Subcutaneous abdominal adipose tissue (tissue), 5 donors: ENCODE results near the gene SDK2.

ENCODE experiments used
- H3K27ac ChIP-seq: one replicate; pipeline ENCODE4 v1.7.0; 2013; ENCODE audit warnings: low read depth, mild to moderate bottlenecking, inconsistent platforms, low read length, moderate library complexity
- H3K27me3 ChIP-seq, 5 donors: one replicate each; pipeline ENCODE4 v1.7.0; 2013; ENCODE audit warnings: low read length in 5 of 5, inconsistent platforms in 1 of 5; ENCODE audit not compliant: control insufficient read depth in 5 of 5, insufficient read depth in 4 of 5
- H3K36me3 ChIP-seq, 5 donors: one replicate each; pipeline ENCODE4 v1.7.0; 2013; ENCODE audit warnings: low read length in 5 of 5; ENCODE audit not compliant: control insufficient read depth in 5 of 5, insufficient read depth in 5 of 5
- H3K4me1 ChIP-seq, 5 donors: one replicate each; pipeline ENCODE4 v1.7.0; 2013; ENCODE audit warnings: low read length in 5 of 5, mild to moderate bottlenecking in 3 of 5, moderate library complexity in 1 of 5; ENCODE audit not compliant: control insufficient read depth in 5 of 5, insufficient read depth in 5 of 5
- H3K4me3 ChIP-seq, 5 donors: one replicate each; pipeline ENCODE4 v1.7.0; 2013; ENCODE audit warnings: low read length in 5 of 5, low read depth in 1 of 5
- H3K9ac ChIP-seq, 5 donors: one replicate each; pipeline ENCODE4 v1.7.0; 2013; ENCODE audit warnings: low read length in 5 of 5, mild to moderate bottlenecking in 4 of 5, moderate library complexity in 3 of 5
- H3K9me3 ChIP-seq, 5 donors: one replicate each; pipeline ENCODE4 v1.7.0; 2013; ENCODE audit warnings: low read length in 5 of 5; ENCODE audit not compliant: control insufficient read depth in 5 of 5
- donor health status: healthy.
- donor health status: healthy.
- donor health status: healthy.
- donor health status: healthy.
- donor health status: healthy.

Gene SDK2

GRCh38 chr17:73432624-73433190 is 211.5 kb downstream of the SDK2 start:
- Histone ChIP-seq H3K4me3 (no peak overlapping the region), H3K9me3 (no peaks in the 10 kb centered on the region), H3K27ac (no peak overlapping the region), H3K27me3 (peaks cover 0 to 18% (median 10%) of the 10 kb centered on the region in 5 donors), H3K9ac (no peak overlapping the region), H3K36me3 (no peaks in the 10 kb centered on the region), H3K4me1 (peaks cover 0 to 8% (median 4%) of the 10 kb centered on the region in 5 donors)

- Histone ChIP-seq H3K36me3 (no peaks in the 10 kb centered on the region), H3K27me3 (peaks cover 0 to 17% (median 9%) of the 10 kb centered on the region in 5 donors)
Measured at GRCh38 chr17:73431401-73432205, 212.6 kb downstream of the SDK2 start.

GRCh38 chr17:73430848-73431247 is 213.4 kb downstream of the SDK2 start:
- Histone ChIP-seq H3K4me3 (no peak overlapping the region), H3K9ac (no peak overlapping the region), H3K4me1 (peaks cover 0 to 8% (median 4%) of the 10 kb centered on the region in 5 donors), H3K27ac (no peak overlapping the region), H3K36me3 (no peaks in the 10 kb centered on the region), H3K27me3 (peaks cover 0 to 17% (median 9%) of the 10 kb centered on the region in 5 donors), H3K9me3 (no peaks in the 10 kb centered on the region)

More at GRCh38 chr17:73431401-73432205, 212.6 kb downstream of the SDK2 start:
- Histone ChIP-seq H3K9ac (no peak overlapping the region), H3K4me3 (no peak overlapping the region), H3K4me1 (peaks cover 0 to 8% (median 4%) of the 10 kb centered on the region in 5 donors), H3K9me3 (no peaks in the 10 kb centered on the region), H3K27ac (no peak overlapping the region)

- Histone ChIP-seq H3K4me1 (peaks cover 0 to 8% (median 4%) of the 10 kb centered on the region in 5 donors), H3K36me3 (no peaks in the 10 kb centered on the region), H3K9ac (no peak overlapping the region)
Measured at GRCh38 chr17:73430165-73430680, 214.0 kb downstream of the SDK2 start.

GRCh38 chr17:73429440-73430164 is 214.6 kb downstream of the SDK2 start:
- H3K4me3 ChIP-seq, result no peak overlapping the region

More at GRCh38 chr17:73430165-73430680, 214.0 kb downstream of the SDK2 start:
- Histone ChIP-seq H3K9me3 (no peaks in the 10 kb centered on the region), H3K27ac (no peak overlapping the region), H3K4me3 (no peak overlapping the region), H3K27me3 (peaks cover 0 to 17% (median 9%) of the 10 kb centered on the region in 5 donors)

GRCh38 chr17:73427198-73427597 is 217.0 kb downstream of the SDK2 start:
- Histone ChIP-seq H3K27ac (no peak overlapping the region), H3K27me3 (peaks cover 0 to 15% (median 8%) of the 10 kb centered on the region in 5 donors), H3K9me3 (no peaks in the 10 kb centered on the region), H3K9ac (no peak overlapping the region), H3K4me1 (peaks cover 0 to 8% (median 4%) of the 10 kb centered on the region in 5 donors), H3K36me3 (no peaks in the 10 kb centered on the region), H3K4me3 (no peak overlapping the region)

More at GRCh38 chr17:73429440-73430164, 214.6 kb downstream of the SDK2 start:
- Histone ChIP-seq H3K36me3 (no peaks in the 10 kb centered on the region), H3K27me3 (peaks cover 0 to 17% (median 9%) of the 10 kb centered on the region in 5 donors), H3K9me3 (no peaks in the 10 kb centered on the region), H3K4me1 (peaks cover 0 to 8% (median 4%) of the 10 kb centered on the region in 5 donors), H3K27ac (no peak overlapping the region), H3K9ac (no peak overlapping the region)

- H3K36me3 ChIP-seq, result no peaks in the 10 kb centered on the region
Measured at GRCh38 chr17:73424571-73424970, 219.7 kb downstream of the SDK2 start.

GRCh38 chr17:73423806-73424205 is 220.4 kb downstream of the SDK2 start:
- H3K27ac ChIP-seq, result no peak overlapping the region
- no peak overlapping the region for H3K4me3 ChIP-seq
- no peaks in the 10 kb centered on the region for H3K27me3 ChIP-seq
- H3K4me1 ChIP-seq, result no peaks in the 10 kb centered on the region
- H3K9ac ChIP-seq, result no peak overlapping the region
- H3K9me3 ChIP-seq, result no peaks in the 10 kb centered on the region
- H3K36me3 ChIP-seq, result no peaks in the 10 kb centered on the region

More at GRCh38 chr17:73424571-73424970, 219.7 kb downstream of the SDK2 start:
- H3K9ac ChIP-seq, result no peak overlapping the region
- H3K27me3 ChIP-seq, result no peaks in the 10 kb centered on the region
- H3K4me1 ChIP-seq, result peaks cover 0 to 2% (median 1%) of the 10 kb centered on the region in 5 donors
- H3K9me3 ChIP-seq, result no peaks in the 10 kb centered on the region
- H3K4me3 ChIP-seq, result no peak overlapping the region
- no peak overlapping the region for H3K27ac ChIP-seq

- H3K27ac ChIP-seq, result no peak overlapping the region
- no peak overlapping the region for H3K4me3 ChIP-seq
- H3K9ac ChIP-seq, result no peak overlapping the region
- H3K4me1 ChIP-seq, result no peaks in the 10 kb centered on the region
- H3K9me3 ChIP-seq, result no peaks in the 10 kb centered on the region
- no peaks in the 10 kb centered on the region for H3K36me3 ChIP-seq
- H3K27me3 ChIP-seq, result no peaks in the 10 kb centered on the region
Measured at GRCh38 chr17:73423159-73423715, 221.0 kb downstream of the SDK2 start.
